Measurements from ENCODE around the gene IQGAP2. TPM values are rescaled to one million over a fixed set of nuclear protein-coding genes. Genes with fewer than 3 reads are reported as not detected.

IQGAP2 gene
- total and polyA plus RNA-seq, 2 of the 8 experiments (the other 6 are each of a cell fraction or from before 2014, with no cell fraction given): 19.7 to 66.0 TPM

GRCh38 chr5:76585783-76586217 lies 182.7 kb downstream of the IQGAP2 start:
- no peak overlapping the region for H2AFZ ChIP-seq (ENCODE audit: low read length)
- POLR2A ChIA-PET (ENCODE audit: partially characterized antibody): no interaction called here

More at GRCh38 chr5:76585783-76586217, 182.7 kb downstream of the IQGAP2 start:
- peaks cover 0 to 5% (median 3%) of the 10 kb centered on the region in 4 experiments; a peak in 4 of 7 replicates for H3K4me1 ChIP-seq (replicated peaks in 1 of 4; ENCODE audit: control insufficient read depth in 3 of 4, insufficient read depth in 4 of 4, low read length in 3 of 4)
- no peak overlapping the region for H4K91ac ChIP-seq (replicated peaks; ENCODE audit: insufficient read length, low read length)
- no peak for TF ChIP-seq SP4 (IDR thresholded peaks at IDR 0.05; ENCODE audit: low read length)
- no peak for TF ChIP-seq ATF3 (IDR thresholded peaks at IDR 0.05; ENCODE audit: insufficient read depth, low read depth, low read length)
- no peak for TF ChIP-seq EGR1 (IDR thresholded peaks at IDR 0.05; ENCODE audit: borderline replicate concordance, low read depth, low read length)
- TF ChIP-seq USF2 (IDR thresholded peaks at IDR 0.05; ENCODE audit: low read length): no peak
- no peak overlapping the region for H3K23ac ChIP-seq (ENCODE audit: insufficient read length)
- H2AK5ac ChIP-seq (ENCODE audit: low read depth, low read length): no peak overlapping the region
- no peak overlapping the region for H3K9ac ChIP-seq (replicated peaks in 1 of 4; ENCODE audit: extremely low read depth in 1 of 4, low read depth in 3 of 4, low read length in 3 of 4)
- H2BK20ac ChIP-seq (ENCODE audit: low read length): no peak overlapping the region
- no peak for FAIRE-seq
- H3K27me3 ChIP-seq (replicated peaks in 1 of 4; ENCODE audit: control insufficient read depth in 3 of 4, extremely low read depth in 1 of 4, insufficient read depth in 3 of 4, low read length in 3 of 4): no peaks in the 10 kb centered on the region
- no peak overlapping the region for H2BK120ac ChIP-seq (replicated peaks; ENCODE audit: low read depth, low read length)
- no peak overlapping the region for H2BK15ac ChIP-seq (ENCODE audit: low read length)
- no peak overlapping the region for H3K4me3 ChIP-seq (ENCODE audit: extremely low read depth in 1 of 4, insufficient read depth in 2 of 4, low read depth in 3 of 4, low read length in 4 of 4)
- DNase-seq (ENCODE audit: low read depth in 1 of 2, low spot score in 2 of 2): no peak
- H3K4me2 ChIP-seq (ENCODE audit: insufficient read depth in 1 of 2, low read depth in 2 of 2, low read length in 2 of 2): no peak overlapping the region
- no peaks in the 10 kb centered on the region for H3K36me3 ChIP-seq (ENCODE audit: control insufficient read depth in 2 of 4, insufficient read depth in 4 of 4, low read length in 3 of 4)
- H3K23me2 ChIP-seq (ENCODE audit: low read depth, low read length): no peaks in the 10 kb centered on the region
- WGBS, 2 experiments (ENCODE audit: extremely low coverage in 1 of 2, insufficient coverage in 1 of 2, insufficient read length in 1 of 2, insufficient replicate concordance in 2 of 2, low coverage in 1 of 2, low lambda C conversion rate in 2 of 2, missing lambda C conversion rate in 1 of 2): 94% methylated on average over 3 of the region's 3 CpGs; no CpG with 5 or more reads in 1 of the 2 experiments
- H3K4ac ChIP-seq (replicated peaks; ENCODE audit: insufficient read length, low read depth, low read length): no peak overlapping the region
- H3K14ac ChIP-seq (ENCODE audit: insufficient read length): no peak overlapping the region
- H2BK12ac ChIP-seq (ENCODE audit: low read depth, low read length): no peak overlapping the region
- no peak overlapping the region for H3K27ac ChIP-seq (ENCODE audit: low read depth, low read length)
- no peaks in the 10 kb centered on the region for H4K20me1 ChIP-seq (replicated peaks in 1 of 2; ENCODE audit: control insufficient read depth in 1 of 2, insufficient read depth in 2 of 2, low read length in 2 of 2)
- no peaks in the 10 kb centered on the region for H3K79me1 ChIP-seq (ENCODE audit: low read depth, low read length)
- no peak overlapping the region for H4K8ac ChIP-seq (ENCODE audit: extremely low read depth, insufficient read depth, low read length)
- CTCF ChIA-PET (ENCODE audit: partially characterized antibody): interaction anchor here (1.1 to 2.1 kb wide), 4 partner anchors 12 to 188 kb away, joined by 3 to 5 read pairs (median 3); no protein-coding TSS in a partner anchor
- no peaks in the 10 kb centered on the region for H3K79me2 ChIP-seq (ENCODE audit: control insufficient read depth in 1 of 2, insufficient read depth in 2 of 2, low read length in 2 of 2)
- H3K9me3 ChIP-seq (ENCODE audit: insufficient read depth in 2 of 2, low read depth in 1 of 2, low read length in 1 of 2): no peaks in the 10 kb centered on the region
- no peak overlapping the region for H4K5ac ChIP-seq (ENCODE audit: insufficient read length, low read depth, low read length)
- no peak overlapping the region for H3K18ac ChIP-seq (ENCODE audit: extremely low read depth, low read length)
- no peak overlapping the region for H3K56ac ChIP-seq (replicated peaks; ENCODE audit: insufficient read length, low read depth, low read length)
- H2BK5ac ChIP-seq (ENCODE audit: low read depth, low read length): no peak overlapping the region

All from H1 (cell line).